Pons (tissue), 1 donor: ENCODE results near the gene KCNAB1.
A peak's percentile ranks its signal among the peaks of the same experiment; 100 is the strongest.

Source experiments
- DNase-seq: peaks from one replicate; pipeline ENCODE4 v3.0.0-alpha.2; 2016; ENCODE audit warnings: low spot score

The KCNAB1 gene

DNA sequence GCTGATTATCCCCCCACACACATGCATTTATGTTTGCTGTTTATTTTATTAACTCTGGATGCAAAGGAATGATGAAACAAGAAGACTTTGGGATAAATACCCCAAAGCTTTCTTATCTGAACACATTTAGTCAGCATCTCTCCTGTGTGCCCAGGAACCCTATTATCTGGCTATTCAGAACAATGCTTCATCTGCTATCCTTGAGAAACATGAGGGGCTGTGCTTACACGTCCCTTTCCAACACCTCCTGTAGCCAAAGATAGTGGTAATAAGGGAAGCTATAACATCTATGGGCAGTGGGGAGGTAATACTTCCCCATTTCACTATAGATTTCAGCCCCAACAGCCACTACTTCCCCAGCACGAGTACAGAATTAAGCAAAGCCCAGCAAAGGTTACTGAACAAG lies 339.8 kb downstream of the KCNAB1 start:
- DNase-seq: no peak

DNA sequence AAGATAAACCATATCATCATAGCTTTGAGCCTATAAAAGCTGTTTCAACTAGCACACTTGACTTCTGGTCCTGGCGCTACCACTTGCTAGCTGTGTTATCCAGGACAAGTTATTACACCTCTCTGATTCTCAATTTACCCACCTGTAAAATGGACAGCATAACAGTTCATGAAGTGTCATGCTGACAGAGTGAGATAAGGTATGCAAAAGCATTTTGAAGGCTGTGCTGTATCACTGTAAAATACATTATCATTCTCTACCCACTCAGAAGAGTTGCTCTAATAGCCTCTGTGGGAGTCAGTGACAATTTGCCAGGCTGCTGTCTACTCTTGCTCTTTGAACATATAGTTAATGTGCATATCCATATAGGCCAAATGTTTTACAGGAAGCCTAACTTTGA lies 341.5 kb downstream of the KCNAB1 start:
- DNase-seq: no peak

DNA sequence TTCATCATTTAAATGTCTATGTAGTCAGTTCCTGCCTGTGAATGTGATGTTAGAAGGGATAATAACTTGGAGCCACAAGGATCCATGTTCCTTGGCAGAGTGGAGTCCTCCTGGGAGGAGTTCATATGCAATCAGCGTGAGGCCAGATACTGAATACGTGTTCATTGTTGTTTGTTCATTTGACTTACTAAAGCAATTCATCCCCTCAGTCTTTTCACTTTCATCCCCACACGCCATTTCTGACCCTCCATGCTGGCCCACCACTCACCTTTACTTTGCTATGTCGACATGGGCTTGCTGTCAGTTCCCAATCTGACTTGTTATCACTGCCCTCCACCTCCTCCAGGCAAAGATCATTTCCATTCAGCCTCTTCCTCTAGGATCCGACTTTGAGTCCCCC lies 342.7 kb downstream of the KCNAB1 start:
- DNase-seq: no peak

DNA sequence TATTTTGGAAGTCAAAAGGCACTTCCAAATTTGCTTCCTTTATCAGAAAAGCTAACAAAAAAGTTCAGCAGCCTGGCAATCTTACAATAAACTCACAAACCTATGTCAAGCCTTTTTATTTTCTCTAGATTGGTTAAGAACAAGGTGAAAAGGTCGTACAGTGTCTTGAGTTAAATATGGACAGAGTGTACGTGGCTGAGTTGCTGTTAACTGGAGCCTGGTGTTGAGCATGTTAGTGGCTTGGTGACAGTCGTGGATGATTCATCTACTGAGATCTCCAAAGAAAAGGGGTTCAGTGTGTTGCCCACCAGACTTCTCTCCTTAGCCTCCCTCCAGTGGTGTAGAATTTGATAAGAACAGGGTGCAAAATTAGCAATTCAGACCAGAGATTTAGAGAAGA lies 344.8 kb downstream of the KCNAB1 start:
- no peak for DNase-seq

DNA sequence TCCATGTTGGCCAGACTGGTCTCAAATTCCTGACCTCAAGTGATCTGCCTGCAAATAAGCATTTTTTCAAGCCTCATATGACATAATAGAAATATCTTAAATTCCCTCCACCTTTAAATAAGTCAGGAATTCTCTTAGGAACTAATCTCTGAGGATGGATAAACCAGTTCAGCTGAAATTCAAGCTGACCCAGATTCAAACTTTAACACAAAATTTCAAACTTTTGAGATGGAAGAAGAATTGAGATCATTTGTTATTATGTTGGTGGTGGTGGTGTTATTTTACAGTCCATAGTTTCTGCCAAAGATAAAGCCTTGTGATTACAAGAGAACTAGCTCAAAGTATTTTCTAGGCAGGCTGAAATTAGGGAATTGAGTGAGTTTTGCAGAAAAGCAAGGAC lies 349.1 kb downstream of the KCNAB1 start:
- no peak for DNase-seq

DNA sequence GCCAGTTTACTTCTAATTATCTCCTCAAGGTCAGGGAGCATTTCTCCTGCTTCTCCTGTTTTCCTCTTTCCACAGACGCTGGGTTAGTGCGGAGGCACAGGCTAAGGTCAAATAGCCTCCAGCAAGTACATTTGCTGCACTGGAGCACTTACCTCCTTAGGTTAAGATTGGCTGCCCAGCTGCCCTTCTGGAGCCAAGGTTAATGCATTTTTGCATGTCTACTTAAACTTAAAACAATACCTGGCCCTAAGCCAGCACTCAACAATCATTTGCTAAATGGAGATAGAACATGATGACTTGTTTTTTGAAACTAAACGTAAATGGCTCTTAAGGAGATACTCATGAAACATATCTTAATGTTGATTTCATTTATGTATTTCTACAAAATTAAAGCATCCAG lies 351.1 kb downstream of the KCNAB1 start:
- no peak for DNase-seq

DNA sequence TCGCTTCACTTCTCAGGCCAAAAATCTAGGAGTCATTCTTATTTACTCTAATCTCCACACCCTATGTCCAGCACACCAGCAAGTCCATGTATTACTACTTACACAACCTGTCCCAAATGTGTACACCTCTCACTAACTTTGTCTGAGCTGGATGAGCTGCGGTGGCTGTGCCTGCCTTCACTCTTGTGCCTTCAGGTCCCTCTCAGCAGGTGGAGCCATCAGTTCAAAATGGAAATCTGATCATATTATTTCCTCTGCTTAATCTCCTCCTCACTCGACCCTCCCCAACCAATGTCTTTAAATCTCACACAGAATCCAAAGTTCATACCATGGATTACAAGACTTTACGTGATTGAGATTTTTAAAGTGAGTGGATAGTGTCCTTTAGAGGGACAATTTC lies 351.8 kb downstream of the KCNAB1 start:
- no peak for DNase-seq

DNA sequence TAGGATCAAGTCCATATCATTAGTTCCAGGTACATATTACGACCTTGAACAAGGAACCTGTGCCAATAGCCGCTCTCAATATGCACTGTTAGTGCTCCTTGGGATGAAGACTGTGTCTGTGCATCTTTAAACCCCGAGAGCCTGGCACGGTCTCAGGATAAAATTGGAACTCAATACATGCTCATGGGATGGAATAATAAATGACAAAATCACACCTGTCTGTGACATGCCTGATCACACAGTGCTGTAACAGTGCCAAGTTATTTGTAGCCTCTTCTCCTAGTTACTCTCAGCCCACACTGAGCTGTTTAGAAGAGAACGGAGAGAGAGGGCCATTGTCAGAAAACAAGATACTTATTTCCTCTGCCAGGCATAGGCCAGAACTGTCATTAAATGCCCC lies 352.3 kb downstream of the KCNAB1 start:
- DNase-seq: no peak

DNA sequence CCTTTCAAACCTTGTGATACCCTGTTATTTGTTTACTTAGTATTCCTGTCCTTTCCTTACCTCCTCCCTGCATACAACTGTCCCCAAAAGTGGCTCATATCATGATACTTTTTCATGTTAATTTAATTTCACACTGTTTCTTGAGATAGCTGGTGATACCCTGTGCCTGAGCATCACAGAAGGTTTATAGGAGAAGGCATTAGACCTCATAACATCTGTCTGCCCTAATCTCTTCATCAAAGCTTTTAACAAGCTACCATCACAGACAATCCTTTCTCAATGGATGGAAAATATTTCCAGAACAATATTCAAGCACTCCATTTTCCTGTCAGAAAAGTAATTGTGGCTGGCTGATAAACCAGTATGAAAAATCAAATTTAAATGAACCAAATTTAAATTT lies 353.0 kb downstream of the KCNAB1 start:
- DNase-seq: no peak

DNA sequence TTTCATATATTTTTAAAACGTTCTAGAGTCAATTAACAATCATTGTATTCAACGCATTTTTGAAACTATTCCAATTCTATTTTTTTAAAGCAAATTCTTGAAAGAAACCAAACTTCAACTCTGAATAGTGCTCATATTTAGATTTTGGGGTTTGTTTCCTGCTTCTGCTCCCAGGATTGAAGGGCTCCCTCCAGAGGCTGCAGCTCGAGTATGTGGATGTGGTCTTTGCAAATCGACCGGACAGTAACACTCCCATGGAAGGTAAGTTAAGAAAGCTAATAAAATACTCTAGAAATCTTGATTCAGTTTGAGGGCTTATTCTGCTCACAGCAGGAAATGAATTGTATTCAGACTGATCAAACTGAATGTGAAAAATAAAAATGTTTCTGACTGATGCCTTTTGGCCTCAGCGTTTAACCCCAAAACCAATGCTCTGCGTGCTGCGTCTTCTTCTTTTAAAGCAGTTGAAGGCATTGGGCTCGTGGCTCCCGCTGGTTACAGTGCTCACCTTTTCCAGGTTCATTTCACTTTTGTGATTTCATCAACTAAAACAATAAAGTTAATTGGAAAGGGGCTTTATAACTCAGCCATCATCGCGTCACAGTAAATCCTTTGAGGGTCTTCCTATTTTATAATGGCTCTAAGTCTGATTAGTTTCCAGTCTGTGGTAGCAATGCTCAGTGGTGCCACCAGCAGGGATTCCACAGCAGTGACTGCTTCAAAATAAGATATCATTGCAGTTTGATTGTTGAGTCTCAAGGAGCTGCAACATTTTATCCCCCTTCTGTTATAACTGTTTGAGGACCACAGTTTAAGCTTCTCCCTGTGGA lies 354.4 kb downstream of the KCNAB1 start:
- no peak for DNase-seq

DNA sequence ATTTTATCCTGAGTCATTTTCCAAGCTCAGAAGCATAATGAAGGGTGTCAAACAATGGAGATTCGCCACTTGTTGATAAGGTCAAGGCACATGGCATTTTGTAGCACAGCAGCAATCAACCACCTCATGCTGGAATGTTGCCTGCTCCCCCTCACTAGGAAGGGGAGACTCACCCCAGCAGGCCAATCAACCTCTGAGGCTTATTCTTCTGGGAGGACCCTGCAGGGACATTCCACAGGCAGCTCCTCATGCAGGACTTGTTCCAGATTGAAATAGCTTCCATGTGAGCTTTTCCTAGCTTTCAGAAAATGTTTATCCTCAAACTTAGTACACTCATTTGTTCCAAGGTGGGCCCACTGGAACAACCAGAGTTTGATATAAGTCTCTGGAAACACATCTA lies 356.9 kb downstream of the KCNAB1 start:
- no peak for DNase-seq

DNA sequence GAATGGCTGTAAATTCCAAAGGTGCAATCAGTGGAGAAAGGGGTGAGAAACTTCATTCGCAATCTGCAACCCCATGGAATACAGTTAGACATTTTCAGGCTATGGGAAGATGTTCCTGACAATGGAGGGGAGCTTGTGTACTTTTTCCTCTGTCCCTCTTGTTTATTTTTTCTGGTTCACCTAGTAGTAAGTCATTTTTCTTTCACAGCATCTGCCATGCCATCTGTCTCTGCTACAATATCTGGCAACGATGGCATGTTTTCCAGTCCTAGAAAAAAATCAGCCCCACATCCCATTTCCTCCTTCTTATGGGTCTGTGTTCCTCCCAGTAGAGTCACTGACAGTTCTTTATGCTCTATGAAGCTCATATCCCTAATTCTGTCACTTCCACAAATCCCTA lies 358.5 kb downstream of the KCNAB1 start:
- peak; percentile 9 for DNase-seq

DNA sequence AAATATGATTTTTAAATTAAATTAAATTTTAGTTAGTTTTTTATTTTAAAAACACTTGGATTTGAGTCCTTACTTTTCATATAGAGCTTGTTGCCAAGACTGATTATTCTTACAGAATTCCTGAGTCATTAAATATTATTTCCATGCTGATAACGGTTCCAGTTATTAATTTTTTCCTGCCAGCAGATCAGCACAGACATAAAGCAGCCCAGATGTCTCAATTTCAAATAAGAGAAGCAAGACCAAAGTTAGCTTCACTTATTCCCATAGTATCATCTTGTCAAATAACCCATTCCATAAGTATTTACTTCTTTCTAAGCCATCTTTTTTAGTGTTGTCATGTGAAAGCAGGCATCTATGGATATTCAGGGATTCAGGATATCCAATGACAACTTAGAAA lies 359.2 kb downstream of the KCNAB1 start:
- no peak for DNase-seq

DNA sequence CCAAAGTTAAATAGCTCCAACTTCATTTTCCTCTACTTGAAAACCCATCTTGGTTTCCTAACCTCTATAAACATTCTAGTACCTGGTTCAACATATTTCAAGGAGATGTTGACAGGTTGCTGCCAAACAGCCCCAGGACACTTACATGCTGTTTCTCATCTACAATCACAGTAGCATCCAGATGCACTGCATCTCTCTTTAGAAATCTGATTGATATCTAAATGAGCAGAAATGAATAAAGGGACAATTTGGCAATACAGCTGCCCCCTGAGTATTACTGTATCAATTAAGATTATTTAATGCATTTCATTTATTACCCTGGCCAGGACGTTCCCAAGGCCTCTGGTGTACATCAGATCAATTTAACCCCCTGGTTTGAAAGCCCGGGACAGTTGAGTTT lies 360.6 kb downstream of the KCNAB1 start:
- DNase-seq: no peak

DNA sequence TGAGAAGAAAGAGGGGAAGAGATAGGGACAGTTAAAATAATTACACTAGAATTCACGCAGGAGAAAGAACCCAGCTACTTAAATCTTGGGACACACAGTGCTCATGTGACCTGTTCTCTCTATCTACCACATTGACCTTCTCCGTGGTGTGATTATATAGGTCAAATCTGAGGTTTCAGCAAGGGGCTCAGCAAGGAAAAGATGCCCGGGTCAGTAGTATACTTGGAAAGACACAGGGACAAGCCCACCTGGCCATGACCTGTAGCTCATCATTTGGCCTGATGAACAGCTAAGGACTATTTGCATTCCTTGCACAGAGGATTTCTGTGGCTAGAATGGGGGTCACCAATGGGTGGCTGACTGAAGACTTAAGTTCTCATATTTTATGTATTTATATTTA lies 362.6 kb downstream of the KCNAB1 start:
- DNase-seq: no peak

DNA sequence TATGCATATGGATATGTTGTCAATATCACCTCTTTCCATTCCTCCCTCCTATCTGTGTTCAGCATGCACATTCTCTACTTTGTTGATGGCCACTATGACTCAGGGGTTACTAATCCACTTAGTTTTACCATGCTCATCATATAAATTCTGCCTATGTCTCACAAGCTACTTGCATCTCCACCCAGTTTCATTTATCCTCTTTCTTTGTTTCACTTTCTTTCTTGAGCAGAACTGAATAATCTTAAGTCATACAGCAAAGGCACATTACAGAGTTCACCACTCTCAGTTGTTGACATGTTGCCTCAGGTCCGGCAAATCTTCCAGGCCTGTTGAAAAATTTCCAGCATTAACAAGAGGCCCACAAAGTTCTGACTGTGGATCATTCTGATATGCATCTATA lies 363.0 kb downstream of the KCNAB1 start:
- no peak for DNase-seq

DNA sequence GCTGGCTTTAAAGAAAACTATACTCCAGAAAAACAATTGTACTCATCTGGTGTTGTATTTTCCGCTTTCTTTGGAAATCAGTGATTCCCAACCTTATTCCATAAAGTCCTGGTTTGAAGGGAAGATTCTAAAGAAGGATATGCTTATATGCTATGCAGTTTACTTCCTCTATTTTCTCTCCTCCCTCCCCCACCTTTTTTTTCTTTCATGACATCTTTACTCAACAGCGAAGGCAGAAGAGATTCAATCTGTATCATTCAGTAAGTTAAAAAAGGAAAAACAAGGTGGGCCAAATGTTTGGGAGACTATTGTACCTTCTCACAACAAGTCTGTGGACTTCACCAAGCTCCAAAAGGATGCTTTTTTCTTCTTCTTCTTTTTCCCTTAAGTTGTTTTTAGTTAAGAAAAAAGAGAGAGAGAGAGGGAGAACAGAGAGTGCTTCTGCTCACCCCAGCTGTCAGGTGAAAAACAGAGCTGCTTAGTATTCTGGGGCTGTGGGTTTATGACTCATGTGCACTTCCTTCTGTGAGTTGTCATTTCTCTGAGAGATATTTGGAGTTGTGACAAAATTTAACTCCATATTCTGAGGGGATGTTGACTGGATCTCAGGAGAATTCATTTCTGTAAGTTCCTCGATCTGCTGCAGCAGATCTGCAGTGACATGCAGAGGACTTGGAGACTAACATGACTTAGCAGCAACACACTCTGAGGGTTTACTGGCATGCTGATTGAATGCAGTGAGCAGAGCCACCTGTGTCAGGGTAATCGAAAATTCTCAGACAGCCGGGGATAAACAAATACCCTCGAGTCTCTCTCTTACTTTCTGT lies 363.8 kb downstream of the KCNAB1 start:
- no peak for DNase-seq

DNA sequence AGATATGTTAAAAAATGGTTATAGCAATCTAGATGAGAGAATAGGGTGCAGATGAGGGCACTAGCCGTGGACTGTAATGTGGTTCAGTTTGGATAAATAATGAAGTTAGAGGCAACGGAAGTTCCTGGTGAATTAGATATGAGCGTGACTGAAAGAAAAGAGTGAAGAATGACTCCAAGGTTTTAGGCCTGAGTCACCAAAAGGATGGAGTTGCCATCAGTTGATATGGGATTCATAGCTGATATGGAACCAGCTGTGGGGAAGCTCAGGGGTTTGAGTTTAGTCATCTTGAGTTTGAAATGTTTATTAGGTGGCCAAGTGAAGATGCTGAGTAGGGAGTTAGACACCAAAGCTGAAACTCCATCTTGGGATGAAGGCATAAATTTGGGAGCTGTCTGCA lies 368.4 kb downstream of the KCNAB1 start:
- no peak for DNase-seq

DNA sequence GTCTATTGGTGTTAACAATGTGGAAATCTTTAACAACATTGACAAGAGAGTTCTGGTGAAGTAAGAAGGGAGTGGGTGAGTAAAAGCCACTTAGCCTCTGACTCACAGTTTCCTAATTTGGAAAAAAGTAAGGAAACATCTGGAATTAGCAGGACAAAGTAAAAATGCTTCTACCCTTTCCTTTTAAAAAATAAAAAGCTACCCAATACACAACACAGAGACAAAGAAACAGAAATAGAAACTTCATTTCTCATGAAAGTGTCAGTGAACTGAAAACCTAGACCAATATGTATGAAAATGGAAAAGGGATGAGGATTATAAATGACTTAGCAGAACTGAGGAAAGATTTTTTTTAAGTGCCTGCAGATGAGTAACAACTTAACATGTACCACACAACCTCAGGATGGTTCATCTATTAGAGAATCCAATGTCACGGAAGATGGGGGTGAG lies 369.1 kb downstream of the KCNAB1 start:
- DNase-seq: no peak

DNA sequence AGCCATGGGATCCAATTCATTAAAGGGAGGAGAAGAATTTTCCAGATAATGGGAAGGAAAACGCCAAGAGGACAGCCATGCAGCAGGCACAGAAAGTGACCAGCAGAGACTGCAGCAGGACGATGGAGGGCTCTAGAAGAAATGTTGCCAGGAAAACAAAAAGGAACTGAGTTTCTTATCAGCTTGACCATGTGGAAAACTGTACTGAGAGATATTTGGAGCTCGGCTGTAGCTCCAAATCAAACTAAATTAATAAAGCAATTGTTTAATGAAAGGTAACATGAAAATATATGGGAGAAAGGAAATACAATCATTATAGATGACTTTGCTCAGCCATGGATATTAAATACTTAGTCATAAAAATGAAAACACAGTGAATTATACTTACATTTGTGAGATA lies 370.8 kb downstream of the KCNAB1 start:
- DNase-seq: no peak

DNA sequence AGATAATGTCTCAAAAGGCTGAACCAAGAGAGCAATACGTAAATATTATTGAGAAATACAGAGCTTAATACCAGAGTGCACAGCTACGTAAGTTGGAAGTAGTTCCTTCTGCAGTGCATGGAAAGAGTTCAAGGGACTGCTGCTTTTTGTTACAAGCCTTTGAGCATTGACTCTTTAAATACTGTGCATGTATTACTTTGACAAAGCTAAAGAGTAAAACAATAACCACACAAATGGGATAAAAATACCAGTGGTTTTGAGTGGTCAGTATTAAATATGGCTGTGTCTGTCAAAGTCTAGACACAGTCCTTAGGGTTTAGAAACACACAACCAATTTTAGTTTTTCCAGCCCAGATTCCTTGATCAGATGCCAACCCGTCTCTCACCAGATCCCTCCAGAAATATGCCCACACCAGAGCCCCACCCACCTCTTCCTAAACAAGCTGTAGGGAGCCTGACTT lies 372.5 kb downstream of the KCNAB1 start:
- no peak for DNase-seq

DNA sequence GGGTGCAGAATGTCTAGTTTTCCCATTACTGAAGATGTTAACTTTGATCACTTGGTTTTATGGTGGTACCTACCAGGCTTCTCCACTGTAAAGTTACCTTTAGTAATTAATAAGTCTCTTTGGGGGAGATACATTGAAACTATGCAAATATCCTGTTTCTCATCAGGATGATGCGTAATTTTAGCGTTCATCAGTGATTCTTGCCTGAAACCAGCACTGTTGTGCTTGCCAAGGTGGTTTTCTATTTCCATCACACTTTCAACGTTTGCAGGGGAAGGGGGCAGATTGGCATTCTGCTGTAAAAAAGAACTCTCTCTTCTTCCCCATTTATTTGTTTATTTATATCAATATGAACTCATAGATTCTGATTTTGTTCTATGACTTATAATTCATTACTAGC lies 373.5 kb downstream of the KCNAB1 start:
- DNase-seq: no peak

DNA sequence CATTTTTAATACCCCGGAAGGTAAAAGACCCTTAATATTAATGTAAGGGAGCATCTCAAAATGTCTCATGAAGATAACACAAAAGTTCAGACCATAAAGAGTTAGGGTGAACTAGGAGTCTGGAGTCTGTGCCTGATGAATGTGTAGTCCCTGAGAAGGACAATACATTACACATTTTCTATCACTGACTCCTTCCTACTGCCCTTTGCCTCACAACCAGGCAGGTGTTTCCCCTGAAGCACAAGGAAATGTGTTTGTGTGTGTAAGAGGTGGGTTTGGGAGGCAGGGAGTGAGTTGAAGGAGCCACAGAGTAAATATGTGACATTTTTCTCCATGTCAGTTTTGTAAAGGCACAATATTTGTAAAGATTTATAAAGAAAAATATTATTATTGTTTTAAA lies 375.4 kb downstream of the KCNAB1 start:
- DNase-seq: no peak
